Measurements from ENCODE around the gene FMO1. TPM values are rescaled to one million over a fixed set of nuclear protein-coding genes. Genes with fewer than 3 reads are reported as not detected.

FMO1 gene
- total and polyA plus RNA-seq, 10 of the 15 experiments (the other 5 are each of a cell fraction or from before 2014, with no cell fraction given) = not detected

DNA sequence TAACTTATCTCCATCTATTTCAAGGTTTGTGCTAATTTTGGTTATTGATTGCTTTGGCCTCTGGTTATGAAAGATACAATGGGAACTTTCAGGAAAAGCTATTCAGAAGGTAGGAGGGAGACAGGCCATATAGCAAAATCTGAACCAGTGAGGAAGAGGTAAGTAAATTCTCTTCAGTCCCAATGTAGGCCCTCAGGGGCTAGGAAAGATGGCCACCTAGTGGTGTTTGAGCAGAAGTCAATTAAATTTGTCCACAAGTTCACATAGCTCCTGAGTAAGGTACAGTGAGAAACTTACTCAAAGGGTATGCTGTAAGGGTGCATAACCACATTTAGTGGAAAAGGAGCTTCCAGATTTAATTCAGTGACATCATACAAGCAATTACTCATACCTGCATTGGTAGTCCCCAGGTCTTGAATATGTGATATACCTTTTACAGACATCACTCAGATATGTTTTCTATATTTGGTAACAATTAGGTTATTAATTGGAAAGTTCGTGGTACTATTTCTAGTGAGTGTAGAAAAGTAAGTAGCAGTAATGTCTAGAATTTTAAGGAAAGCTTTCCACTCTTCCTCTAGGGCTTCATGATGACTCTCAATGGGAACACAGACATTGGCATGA lies 21.4 kb upstream of the FMO1 start (continued):
- TF ChIP-seq, protein P1, sequence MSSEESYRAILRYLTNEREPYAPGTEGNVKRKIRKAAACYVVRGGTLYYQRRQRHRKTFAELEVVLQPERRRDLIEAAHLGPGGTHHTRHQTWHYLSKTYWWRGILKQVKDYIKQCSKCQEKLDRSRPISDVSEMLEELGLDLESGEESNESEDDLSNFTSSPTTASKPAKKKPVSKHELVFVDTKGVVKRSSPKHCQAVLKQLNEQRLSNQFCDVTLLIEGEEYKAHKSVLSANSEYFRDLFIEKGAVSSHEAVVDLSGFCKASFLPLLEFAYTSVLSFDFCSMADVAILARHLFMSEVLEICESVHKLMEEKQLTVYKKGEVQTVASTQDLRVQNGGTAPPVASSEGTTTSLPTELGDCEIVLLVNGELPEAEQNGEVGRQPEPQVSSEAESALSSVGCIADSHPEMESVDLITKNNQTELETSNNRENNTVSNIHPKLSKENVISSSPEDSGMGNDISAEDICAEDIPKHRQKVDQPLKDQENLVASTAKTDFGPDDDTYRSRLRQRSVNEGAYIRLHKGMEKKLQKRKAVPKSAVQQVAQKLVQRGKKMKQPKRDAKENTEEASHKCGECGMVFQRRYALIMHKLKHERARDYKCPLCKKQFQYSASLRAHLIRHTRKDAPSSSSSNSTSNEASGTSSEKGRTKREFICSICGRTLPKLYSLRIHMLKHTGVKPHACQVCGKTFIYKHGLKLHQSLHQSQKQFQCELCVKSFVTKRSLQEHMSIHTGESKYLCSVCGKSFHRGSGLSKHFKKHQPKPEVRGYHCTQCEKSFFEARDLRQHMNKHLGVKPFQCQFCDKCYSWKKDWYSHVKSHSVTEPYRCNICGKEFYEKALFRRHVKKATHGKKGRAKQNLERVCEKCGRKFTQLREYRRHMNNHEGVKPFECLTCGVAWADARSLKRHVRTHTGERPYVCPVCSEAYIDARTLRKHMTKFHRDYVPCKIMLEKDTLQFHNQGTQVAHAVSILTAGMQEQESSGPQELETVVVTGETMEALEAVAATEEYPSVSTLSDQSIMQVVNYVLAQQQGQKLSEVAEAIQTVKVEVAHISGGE (CRISPR knock-in tag; IDR thresholded peaks at IDR 0.05) = no peak
- TF ChIP-seq ZNF687 (IDR thresholded peaks at IDR 0.05) (no peak), SRF (IDR thresholded peaks at IDR 0.05; ENCODE audit: low read depth in 2 of 2, low read length in 2 of 2) (no peak), SMC3 (IDR thresholded peaks at IDR 0.05; ENCODE audit: borderline replicate concordance, low read length) (peak; percentile 55), ZBTB33 (IDR thresholded peaks at IDR 0.05) (no peak), EGR1 (IDR thresholded peaks at IDR 0.05; ENCODE audit: borderline replicate concordance in 1 of 2, low read depth in 2 of 2, low read length in 2 of 2) (no peak), STAT3 (IDR thresholded peaks at IDR 0.05; ENCODE audit: low read depth, low read length) (no peak), CHD4 (IDR thresholded peaks at IDR 0.05) (no peak), ASH2L (IDR thresholded peaks at IDR 0.05; ENCODE audit: borderline replicate concordance, low read depth) (no peak)
